HEK293 (cell line): ENCODE results near the gene KRT7.

Source experiments
- CTCF ChIA-PET: fragments of 350-600 bp; formaldehyde crosslinking; extraction: SDS; loops from one replicate; lab custom pipeline; 2021; ENCODE audit warnings: antibody characterized with exemption; lab: Yijun Ruan, JAX
- POLR2A ChIA-PET: fragments of 300-600 bp; formaldehyde crosslinking; extraction: SDS; loops from one replicate; lab custom pipeline; 2020; ENCODE audit warnings: antibody characterized with exemption, inconsistent platforms; lab: Yijun Ruan, JAX
- H3K27ac ChIP-seq: fragments of 200-500 bp; sonication (Bioruptor generic); 2 replicates; pipeline ENCODE4 v1.5.1; 2014; ENCODE audit warnings: low read depth, low read length, control low read depth, inconsistent platforms; ENCODE audit errors: extremely low read depth
- H3K36me3 ChIP-seq, 2 experiments: fragments of 200-500 bp in 1 of 2; sonication (Bioruptor generic) in 1 of 2; 1 replicate in 1 of 2; 2 replicates in 1 of 2; pipeline ENCODE4 v1.5.1; 2014 to 2017; ENCODE audit warnings: inconsistent platforms in 2 of 2, low read length in 2 of 2; ENCODE audit not compliant: control insufficient read depth in 2 of 2, insufficient read depth in 1 of 2
- H3K4me1 ChIP-seq: fragments of 200-500 bp; sonication (Bioruptor generic); 2 replicates; pipeline ENCODE4 v1.5.1; 2014; ENCODE audit warnings: mild to moderate bottlenecking, low read length, inconsistent platforms; ENCODE audit not compliant: control insufficient read depth, insufficient read depth
- H3K4me3 ChIP-seq: 2 replicates; pipeline ENCODE4 v1.5.1; 2011; ENCODE audit warnings: low read depth, mild to moderate bottlenecking, control low read depth, low read length, moderate library complexity
- H3K9me3 ChIP-seq: fragments of 200-500 bp; sonication (Bioruptor generic); 2 replicates; pipeline ENCODE4 v1.5.1; 2014; ENCODE audit warnings: low read depth, low read length, inconsistent platforms; ENCODE audit not compliant: control insufficient read depth, insufficient read depth
- GLIS1 ChIP-seq: fragments of 450-650 bp; formaldehyde crosslinking; IDR thresholded peaks from 2 replicates; pipeline ENCODE4 v1.5.1; 2016; ENCODE audit warnings: missing biosample characterization, missing genetic modification characterization
- REPIN1 ChIP-seq: fragments of 450-650 bp; formaldehyde crosslinking; IDR thresholded peaks from 2 replicates; pipeline ENCODE4 v1.5.1; 2017; ENCODE audit warnings: missing biosample characterization, missing genetic modification characterization, low read depth
- REST ChIP-seq: fragments of 450-650 bp; formaldehyde crosslinking; IDR thresholded peaks from 2 replicates; pipeline ENCODE4 v1.5.1; 2016; ENCODE audit warnings: missing biosample characterization, missing genetic modification characterization
- SP7 ChIP-seq: fragments of 450-650 bp; formaldehyde crosslinking; IDR thresholded peaks from 2 replicates; pipeline ENCODE4 v1.5.1; 2016; ENCODE audit warnings: missing biosample characterization, missing genetic modification characterization
- TCF7L2 ChIP-seq: IDR thresholded peaks from 2 replicates; pipeline ENCODE4 v1.6.1; 2011; ENCODE audit warnings: low read depth, mild to moderate bottlenecking, inconsistent platforms, low read length, moderate library complexity, borderline replicate concordance
- ZFHX2 ChIP-seq: fragments of 450-650 bp; formaldehyde crosslinking; conservative IDR thresholded peaks from 2 replicates; pipeline ENCODE4 v1.5.1; 2016; ENCODE audit warnings: missing biosample characterization, missing genetic modification characterization
- ZFP37 ChIP-seq: fragments of 450-650 bp; formaldehyde crosslinking; IDR thresholded peaks from 2 replicates; pipeline ENCODE4 v1.5.1; 2016; ENCODE audit warnings: missing biosample characterization, missing genetic modification characterization
- ZNF133 ChIP-seq: fragments of 450-650 bp; formaldehyde crosslinking; IDR thresholded peaks from 2 replicates; pipeline ENCODE4 v1.5.1; 2016; ENCODE audit warnings: missing biosample characterization, missing genetic modification characterization
- ZNF2 ChIP-seq: fragments of 450-650 bp; formaldehyde crosslinking; IDR thresholded peaks from 2 replicates; pipeline ENCODE4 v1.5.1; 2016; ENCODE audit warnings: missing biosample characterization, missing genetic modification characterization
- ZNF221 ChIP-seq: fragments of 450-650 bp; formaldehyde crosslinking; IDR thresholded peaks from 2 replicates; pipeline ENCODE4 v1.5.1; 2017; ENCODE audit warnings: missing biosample characterization, missing genetic modification characterization, borderline replicate concordance
- ZNF24 ChIP-seq: fragments of 450-650 bp; formaldehyde crosslinking; IDR thresholded peaks from 2 replicates; pipeline ENCODE4 v1.5.1; 2016; ENCODE audit warnings: missing biosample characterization, missing genetic modification characterization
- ZNF416 ChIP-seq: fragments of 450-650 bp; formaldehyde crosslinking; IDR thresholded peaks from 2 replicates; pipeline ENCODE4 v1.5.1; 2016; ENCODE audit warnings: missing biosample characterization, missing genetic modification characterization
- ZNF426 ChIP-seq: fragments of 450-650 bp; formaldehyde crosslinking; IDR thresholded peaks from 2 replicates; pipeline ENCODE4 v1.5.1; 2017; ENCODE audit warnings: missing biosample characterization, missing genetic modification characterization, mild to moderate bottlenecking, inconsistent platforms, moderate library complexity
- ZNF488 ChIP-seq: fragments of 450-650 bp; formaldehyde crosslinking; IDR thresholded peaks from 2 replicates; pipeline ENCODE4 v1.5.1; 2016; ENCODE audit warnings: missing biosample characterization, missing genetic modification characterization
- ZNF510 ChIP-seq: fragments of 450-650 bp; formaldehyde crosslinking; IDR thresholded peaks from 2 replicates; pipeline ENCODE4 v1.5.1; 2018; ENCODE audit warnings: mild to moderate bottlenecking, missing genetic modification characterization, missing biosample characterization; ENCODE audit not compliant: insufficient replicate concordance
- ZNF514 ChIP-seq: fragments of 450-650 bp; formaldehyde crosslinking; IDR thresholded peaks from 2 replicates; pipeline ENCODE4 v1.5.1; 2016; ENCODE audit warnings: missing biosample characterization, missing genetic modification characterization
- ZNF548 ChIP-seq: fragments of 450-650 bp; formaldehyde crosslinking; IDR thresholded peaks from 2 replicates; pipeline ENCODE4 v1.5.1; 2016; ENCODE audit warnings: missing biosample characterization, missing genetic modification characterization
- ZNF600 ChIP-seq: fragments of 450-650 bp; formaldehyde crosslinking; IDR thresholded peaks from 2 replicates; pipeline ENCODE4 v1.5.1; 2016; ENCODE audit warnings: missing biosample characterization, missing genetic modification characterization
- ZNF660 ChIP-seq: fragments of 450-650 bp; IDR thresholded peaks from 2 replicates; pipeline ENCODE4 v1.5.1; 2018; ENCODE audit warnings: missing biosample characterization, mild to moderate bottlenecking, missing genetic modification characterization
- ZNF664 ChIP-seq: fragments of 450-650 bp; formaldehyde crosslinking; IDR thresholded peaks from 2 replicates; pipeline ENCODE4 v1.5.1; 2016; ENCODE audit warnings: missing biosample characterization, missing genetic modification characterization
- ZNF707 ChIP-seq: fragments of 450-650 bp; formaldehyde crosslinking; IDR thresholded peaks from 2 replicates; pipeline ENCODE4 v1.5.1; 2016; ENCODE audit warnings: missing biosample characterization, missing genetic modification characterization

The KRT7 gene

GRCh38 chr12:52214421-52214802 is 18.6 kb upstream of the KRT7 start (continued):
- TF ChIP-seq TCF7L2 (no peak), ZNF24 (tag by site-specific recombination) (no peak), ZNF510 (no peak)

- CTCF ChIA-PET, result interaction anchor here (0.5 to 8.0 kb wide), 20 partner anchors 9 to 1738 kb away, joined by 3 to 62 read pairs (median 6); partner anchors contain the start of gene KRT80
Measured at GRCh38 chr12:52215587-52216031, 17.4 kb upstream of the KRT7 start.

GRCh38 chr12:52216100-52216499 is 16.9 kb upstream of the KRT7 start:
- Histone ChIP-seq H3K36me3 (no peaks in the 10 kb centered on the region), H3K4me3 (no peak overlapping the region), H3K9me3 (no peaks in the 10 kb centered on the region), H3K4me1 (no peaks in the 10 kb centered on the region; the same call in 1 of the 2 replicates), H3K27ac (no peak overlapping the region)
- peak; percentile 95 for TF ChIP-seq REST (tag by site-specific recombination)
- no peak for TF ChIP-seq ZNF660
- TF ChIP-seq ZNF514, result no peak
- ChIA-PET CTCF (interaction anchor here (0.5 to 8.0 kb wide), 19 partner anchors 9 to 1737 kb away, joined by 3 to 62 read pairs (median 6); partner anchors contain the start of gene KRT80), POLR2A (interaction anchor here (0.6 to 1.2 kb wide), 3 partner anchors 9 to 24 kb away, joined by 3 to 4 read pairs (median 3); no protein-coding TSS in a partner anchor)

More at GRCh38 chr12:52215587-52216031, 17.4 kb upstream of the KRT7 start:
- 0 out of 2 replicates have a peak, but pooled peaks have one; percentile 12 for TF ChIP-seq SP7 (tag by site-specific recombination)
- TF ChIP-seq ZFHX2, result 0 out of 2 replicates have a peak, but pooled peaks have one; percentile 7
- no peak for TF ChIP-seq REPIN1
- TF ChIP-seq ZFP37 (tag by site-specific recombination), result 0 out of 2 replicates have a peak, but pooled peaks have one; percentile 35
- TF ChIP-seq ZNF600 (tag by site-specific recombination), result peak; percentile 89
- Histone ChIP-seq H3K4me1 (no peaks in the 10 kb centered on the region; the same call in 1 of the 2 replicates), H3K36me3 (no peaks in the 10 kb centered on the region), H3K27ac (no peak overlapping the region), H3K9me3 (no peaks in the 10 kb centered on the region), H3K4me3 (no peak overlapping the region)
- POLR2A ChIA-PET, result interaction anchor here (0.6 to 1.3 kb wide), 5 partner anchors 9 to 24 kb away, joined by 3 to 4 read pairs (median 3); partner anchors contain the start of gene KRT80

GRCh38 chr12:52216807-52217206 is 16.2 kb upstream of the KRT7 start:
- H3K36me3 ChIP-seq, result no peaks in the 10 kb centered on the region

More at GRCh38 chr12:52216807-52217206, 16.2 kb upstream of the KRT7 start:
- H3K4me1 ChIP-seq, result no peaks in the 10 kb centered on the region; the same call in 1 of the 2 replicates
- H3K9me3 ChIP-seq, result no peaks in the 10 kb centered on the region
- POLR2A ChIA-PET, result interaction anchor here (1.2 kb wide), 1 partner anchor 8 kb away, joined by 3 read pairs; no protein-coding TSS in a partner anchor
- TF ChIP-seq ZNF426 (tag by site-specific recombination) (no peak), ZNF707 (tag by site-specific recombination) (no peak), ZNF2 (tag by site-specific recombination) (no peak), GLIS1 (tag by site-specific recombination) (no peak), ZNF221 (tag by site-specific recombination) (no peak), ZNF133 (tag by site-specific recombination) (no peak), ZNF548 (tag by site-specific recombination) (no peak), ZNF664 (tag by site-specific recombination) (no peak), ZNF488 (no peak), ZNF660 (no peak), ZNF416 (tag by site-specific recombination) (no peak)
- TF ChIP-seq, all 188 proteins: peak for 0
- CTCF ChIA-PET, result interaction anchor here (0.7 to 8.0 kb wide), 12 partner anchors 25 to 145 kb away, joined by 3 to 62 read pairs (median 6); partner anchors contain the start of gene KRT80
- Histone ChIP-seq H3K27ac (no peak overlapping the region), H3K4me3 (no peak overlapping the region)
